Activated CD8-positive, alpha-beta memory T cell treated with anti-CD3 and anti-CD28 coated beads for 48 hours (primary cell): ENCODE results near the gene PHLDB3.
"Not testable (repeated sequence)": the region's sequence is repeated elsewhere in the genome, so short reads cannot be mapped to it uniquely, and the experiment has no call there.

Experiments used
- DNase-seq, 3 experiments: peaks; one replicate each; pipeline ENCODE4 v3.0.0-alpha.2; 2020; ENCODE audit warnings: low read depth in 2 of 3, low spot score in 2 of 3

The PHLDB3 gene

GRCh38 chr19:43504426-43505185, at the start of gene PHLDB3:
PHLDB3 (minus strand) TSS chr19:43504746; CDS start chr19:43504118, 628 bp downstream.
- DNase-seq: peak in 1 of 3 experiments; percentile 23

DNA sequence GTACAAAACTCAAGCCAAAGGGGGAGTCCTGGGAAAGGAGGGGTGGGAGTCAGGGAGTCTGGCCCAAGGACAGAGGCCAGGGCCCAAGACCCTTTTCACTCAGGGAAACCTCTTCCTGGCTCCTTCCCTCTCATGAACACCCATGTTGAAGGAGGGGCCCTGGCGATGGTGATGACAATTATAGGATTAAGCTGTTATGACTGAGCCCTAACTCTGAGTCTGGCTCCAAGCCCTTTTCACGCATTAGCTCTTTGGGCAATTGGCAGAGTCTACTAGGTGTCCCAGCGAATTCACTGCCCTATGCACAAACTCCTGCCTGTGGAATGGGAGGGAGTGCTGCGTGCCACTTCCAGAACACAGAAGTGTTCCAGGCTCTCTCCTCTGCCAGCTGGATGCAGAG, 49.1 kb upstream of the PHLDB3 start:
- no peak for DNase-seq

GRCh38 chr19:43552616-43553015, 48.1 kb upstream of the PHLDB3 start:
- no peak for DNase-seq

DNA sequence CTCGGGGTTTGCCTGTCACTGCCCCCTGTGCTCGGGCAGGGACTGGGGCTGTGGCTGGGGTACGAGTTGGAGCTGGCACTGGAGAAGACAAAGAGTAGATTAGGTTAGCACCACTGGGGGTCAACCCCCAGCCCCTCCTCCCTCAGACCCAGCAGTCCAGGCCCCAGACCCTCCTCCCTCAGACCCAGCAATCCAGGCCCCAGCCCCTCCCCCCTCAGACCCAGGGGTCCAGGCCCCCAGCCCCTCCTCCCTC, 47.6 kb upstream of the PHLDB3 start:
- no peak for DNase-seq

DNA sequence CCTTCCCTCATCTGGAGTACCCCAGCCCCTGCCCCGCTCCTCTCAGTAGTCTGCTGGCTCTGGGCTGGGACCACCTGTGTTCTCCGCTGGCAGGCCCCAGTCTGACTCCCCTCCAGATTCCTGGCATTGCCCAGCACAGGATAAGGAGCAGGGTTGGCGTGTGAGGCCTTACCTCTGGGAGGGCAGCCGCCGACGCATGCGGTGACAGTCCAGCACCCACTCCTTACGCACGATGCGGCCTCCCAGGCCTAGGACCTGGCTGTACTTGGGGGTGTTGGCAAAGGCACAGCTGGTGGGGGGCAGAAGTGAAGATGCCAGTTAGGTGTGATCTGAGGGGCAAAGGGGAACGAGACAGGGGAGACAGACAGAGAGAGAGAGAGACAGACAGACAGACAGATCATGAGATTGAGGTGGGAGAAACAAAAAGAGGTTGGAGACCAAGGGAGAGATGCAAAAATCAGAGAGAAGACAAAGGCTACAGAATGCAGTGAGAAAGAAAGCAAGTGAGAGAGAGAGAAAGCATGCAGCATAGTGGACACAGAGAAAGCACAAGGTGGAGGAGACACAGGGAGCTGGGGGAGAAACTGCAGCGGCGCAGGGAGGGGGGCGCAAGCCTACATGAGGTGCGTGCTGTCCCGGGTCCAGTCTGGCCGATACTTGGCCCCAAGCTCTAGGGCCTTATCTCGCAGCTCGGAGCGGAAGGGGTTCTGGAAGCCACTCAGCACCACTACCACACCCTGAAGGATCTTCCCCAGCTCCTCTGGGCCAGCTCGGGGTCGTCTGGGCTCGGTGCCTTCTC, 47.1 kb upstream of the PHLDB3 start:
- no peak for DNase-seq

DNA sequence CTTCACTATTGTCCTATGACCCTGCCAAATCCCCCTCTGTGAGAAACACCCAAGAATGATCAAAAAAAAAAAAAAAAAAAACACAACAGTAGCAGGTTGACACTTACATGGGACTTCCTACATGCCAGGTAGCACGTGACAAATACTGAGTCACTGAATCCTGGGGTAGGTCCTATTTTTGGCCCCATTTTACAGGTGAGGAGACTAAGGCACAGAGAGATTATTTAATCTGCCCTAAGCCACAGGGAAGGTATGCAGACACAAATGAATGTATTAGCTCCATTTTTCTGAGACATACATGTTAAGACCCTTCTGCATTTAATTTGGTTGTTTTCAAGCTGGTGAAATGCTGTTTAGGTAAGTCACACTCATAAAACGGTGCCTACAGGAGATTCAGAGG, 44.2 kb upstream of the PHLDB3 start:
- no peak for DNase-seq

GRCh38 chr19:43547926-43548325, 43.4 kb upstream of the PHLDB3 start:
- DNase-seq: not testable (repeated sequence)

GRCh38 chr19:43546581-43546980, 42.0 kb upstream of the PHLDB3 start:
- no peak for DNase-seq

GRCh38 chr19:43545981-43546380, 41.4 kb upstream of the PHLDB3 start:
- DNase-seq: no peak

DNA sequence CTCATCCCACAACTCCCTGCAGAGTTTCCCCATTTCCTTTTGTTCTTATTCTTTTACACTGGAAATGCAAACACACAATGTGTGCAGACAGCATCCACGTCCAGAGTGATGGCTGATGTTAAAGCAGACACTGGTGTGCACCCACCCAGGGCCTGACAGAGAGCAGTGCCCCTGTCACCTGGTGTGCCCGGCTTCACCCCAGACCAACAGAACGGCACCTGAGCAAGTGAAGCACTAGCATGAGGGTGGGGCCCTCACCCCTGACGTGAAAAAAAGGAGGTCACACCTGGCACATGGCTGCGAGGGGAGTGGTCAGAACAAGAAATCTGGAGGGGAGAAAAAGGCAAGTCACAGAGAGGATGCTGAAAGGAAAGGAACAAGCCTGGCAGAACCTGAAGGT, 40.7 kb upstream of the PHLDB3 start:
- no peak for DNase-seq

DNA sequence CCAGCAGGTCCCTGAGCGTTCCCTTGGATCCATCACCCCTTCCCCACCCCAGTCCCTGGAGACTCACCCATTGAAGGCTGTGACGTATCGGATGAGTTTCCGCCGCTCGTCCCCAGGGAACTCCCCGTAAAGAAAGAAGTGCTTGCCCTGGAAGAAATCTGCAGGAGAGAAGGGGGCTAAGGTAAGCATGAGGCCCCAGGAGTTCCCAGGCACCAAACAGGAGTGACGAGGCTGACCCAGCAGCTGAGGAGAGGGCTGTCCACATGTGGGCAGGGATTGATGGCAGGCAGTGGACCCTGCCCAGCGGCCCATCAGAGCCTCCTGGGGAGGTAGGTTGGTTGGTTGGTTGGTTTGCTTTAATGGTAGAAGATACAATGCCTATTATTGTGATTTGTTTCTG, 39.5 kb upstream of the PHLDB3 start:
- no peak for DNase-seq

GRCh38 chr19:43541920-43542650, 37.5 kb upstream of the PHLDB3 start:
- no peak for DNase-seq

DNA sequence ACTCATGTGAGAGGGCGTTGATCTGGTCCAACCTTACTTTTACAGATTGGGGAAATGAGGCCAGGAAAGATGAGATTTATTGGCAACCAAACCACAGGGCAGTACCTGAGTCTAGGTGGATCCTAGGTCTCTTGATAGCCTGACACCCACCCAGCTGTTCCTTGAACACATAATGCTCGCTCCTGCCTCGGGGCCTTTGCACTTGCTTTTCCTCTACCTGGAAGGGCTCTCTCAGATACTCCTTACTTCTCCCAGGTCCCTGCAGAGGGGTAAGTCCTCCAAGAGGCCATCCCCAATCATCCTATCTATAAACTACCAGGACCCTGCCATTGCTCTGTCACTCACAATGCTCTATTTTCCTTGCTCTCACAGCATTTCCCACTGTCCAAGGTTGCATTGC, 35.8 kb upstream of the PHLDB3 start:
- no peak for DNase-seq

DNA sequence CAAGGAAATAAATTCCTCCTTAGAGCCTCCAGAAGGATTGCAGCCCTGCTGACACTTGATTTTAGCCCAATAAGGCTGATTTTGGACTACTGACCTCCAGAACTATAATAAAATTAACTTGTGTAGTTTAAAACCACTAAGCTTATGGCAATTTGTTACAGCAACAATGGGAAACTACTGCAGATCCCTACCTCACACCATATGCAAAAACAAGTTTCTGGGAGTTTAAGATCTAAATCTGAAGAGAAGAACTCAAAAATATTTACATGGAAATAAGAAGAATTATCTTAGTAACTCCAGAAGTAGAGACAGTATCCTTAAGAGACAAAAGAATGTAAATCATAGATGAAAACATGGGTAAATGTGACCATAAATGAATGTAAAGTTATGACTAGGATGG, 34.4 kb upstream of the PHLDB3 start:
- no peak for DNase-seq

DNA sequence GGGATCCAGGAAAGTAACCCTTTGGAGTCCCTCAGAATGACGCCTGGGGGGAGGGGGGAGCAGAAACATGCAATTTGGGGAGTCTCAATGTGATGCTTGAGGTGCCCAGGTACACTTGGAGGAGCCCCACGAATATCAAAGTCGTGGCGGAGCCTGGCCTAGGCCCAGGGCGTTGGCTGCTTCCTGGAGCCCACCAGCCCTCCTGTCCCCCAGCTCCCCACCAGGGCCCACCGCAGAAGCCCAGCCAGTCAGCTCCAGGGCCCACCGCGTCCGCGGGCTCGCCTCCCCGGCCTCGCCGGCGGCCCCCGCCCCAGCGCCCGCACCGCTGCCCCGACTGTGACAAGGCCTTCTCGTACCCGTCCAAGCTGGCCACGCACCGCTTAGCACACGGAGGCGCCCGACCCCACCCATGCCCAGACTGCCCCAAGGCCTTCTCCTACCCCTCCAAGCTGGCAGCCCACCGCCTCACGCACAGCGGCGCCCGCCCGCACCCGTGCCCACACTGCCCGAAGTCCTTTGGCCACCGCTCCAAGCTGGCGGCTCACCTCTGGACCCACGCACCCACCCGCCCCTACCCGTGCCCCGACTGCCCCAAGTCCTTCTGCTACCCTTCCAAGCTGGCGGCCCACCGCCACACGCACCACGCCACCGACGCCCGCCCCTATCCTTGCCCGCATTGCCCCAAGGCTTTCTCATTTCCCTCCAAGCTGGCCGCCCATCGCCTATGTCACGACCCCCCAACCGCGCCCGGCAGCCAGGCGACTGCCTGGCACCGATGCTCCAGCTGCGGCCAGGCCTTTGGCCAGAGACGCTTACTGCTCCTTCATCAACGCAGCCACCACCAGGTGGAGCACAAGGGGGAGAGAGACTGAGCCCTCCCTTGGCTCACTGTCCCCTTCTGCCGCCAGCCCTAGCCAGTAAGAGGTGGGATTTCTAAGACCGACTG, 30.5 kb upstream of the PHLDB3 start:
- DNase-seq: peak in 1 of 3 experiments; percentile 10

DNA sequence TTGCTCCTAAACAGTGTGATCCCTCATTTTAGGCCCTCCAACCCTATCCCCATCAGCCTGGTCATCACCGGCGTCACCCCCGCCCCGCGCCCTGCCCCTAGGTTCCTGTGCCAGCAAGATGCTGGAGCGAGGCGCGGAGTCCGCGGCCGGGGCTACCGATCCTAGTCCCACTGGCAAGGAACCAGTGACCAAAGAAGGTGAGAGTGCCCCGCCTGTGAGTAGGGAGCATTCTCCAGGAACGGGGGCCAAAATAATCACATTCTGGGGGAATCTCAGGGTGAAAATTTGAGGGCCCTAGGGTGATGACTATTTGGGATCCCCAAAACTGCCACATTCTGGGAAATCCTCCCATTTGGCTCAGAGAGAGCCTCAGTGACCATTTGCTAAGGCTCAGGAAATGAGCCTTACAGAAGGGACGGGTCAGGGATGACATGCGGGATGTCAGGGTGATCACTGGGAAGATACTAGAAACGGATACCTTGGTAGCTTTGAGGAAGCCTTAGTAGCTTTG, 29.8 kb upstream of the PHLDB3 start:
- no peak for DNase-seq

DNA sequence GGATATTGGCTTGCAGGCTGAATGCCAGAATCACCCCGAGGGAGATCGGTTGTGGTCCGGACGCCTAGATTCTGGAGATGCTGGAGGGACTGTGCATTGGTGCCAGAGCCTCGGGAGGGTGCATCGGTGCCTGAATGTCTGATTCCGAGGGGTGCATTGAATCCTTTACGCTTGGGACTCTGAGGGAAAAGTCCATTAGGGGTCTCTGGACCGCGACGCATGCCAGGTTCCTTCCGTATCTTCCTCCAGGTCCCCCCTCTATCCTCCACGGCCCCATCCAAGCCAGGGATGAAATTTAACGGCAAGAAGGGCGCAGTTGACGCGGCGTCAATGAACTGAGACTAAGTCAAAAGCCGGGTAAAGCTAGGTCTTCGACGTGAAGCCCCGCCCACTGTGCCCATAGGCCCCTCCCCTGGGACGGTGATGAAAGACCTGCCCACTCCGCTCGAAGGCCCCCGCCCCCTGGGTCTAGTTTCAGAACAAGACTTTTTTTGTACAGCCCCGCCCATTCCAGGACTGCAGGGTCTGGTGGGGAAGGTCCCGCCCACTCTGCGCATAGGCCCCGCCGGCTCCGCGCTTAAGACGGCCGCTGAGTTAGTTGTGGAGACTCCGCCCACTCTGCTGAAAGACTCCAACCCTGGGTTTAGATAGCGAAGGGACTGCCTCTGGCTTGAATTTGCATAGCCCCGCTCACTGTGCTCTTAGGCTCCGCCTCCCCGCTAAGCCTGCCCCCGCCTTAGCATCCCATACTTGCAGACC, 29.2 kb upstream of the PHLDB3 start:
- peak; percentile 82 to 90 (median 86) for DNase-seq

- DNase-seq: peak; percentile 68 to 80 (median 79)
These were observed 28.5 kb upstream of the PHLDB3 start, which contains the start of gene ZNF575 for GRCh38 chr19:43532962-43533545. ZNF575 (plus strand) TSS chr19:43533188; CDS start chr19:43534423, 1,235 bp downstream.

GRCh38 chr19:43532571-43532961, 28.0 kb upstream of the PHLDB3 start:
- no peak for DNase-seq
